ENCODE data around the gene SGCA.

GRCh38 chr17:50129728-50130558, 35.9 kb upstream of the SGCA start, which contains the start of gene SAMD14:
- no peak for TF ChIP-seq CTCF (IDR thresholded peaks at IDR 0.05; ENCODE audit: control extremely low read depth in 1 of 3, insufficient read depth in 1 of 3, low read depth in 1 of 3, low read length in 3 of 3)
- TF ChIP-seq POLR2A (IDR thresholded peaks at IDR 0.05; ENCODE audit: control extremely low read depth in 1 of 2, low read depth in 2 of 2, low read length in 2 of 2): no peak
- no peak for TF ChIP-seq TCF12 (IDR thresholded peaks at IDR 0.05; ENCODE audit: low read depth, low read length)
- no peak for TF ChIP-seq BRCA1 (IDR thresholded peaks at IDR 0.05; ENCODE audit: low read depth, low read length)
- no peak for TF ChIP-seq RAD21 (IDR thresholded peaks at IDR 0.05 in 1 of 2, conservative IDR thresholded peaks at IDR 0.05 in 1 of 2; ENCODE audit: low read depth in 2 of 2, low read length in 2 of 2)
- TF ChIP-seq GABPA (IDR thresholded peaks at IDR 0.05; ENCODE audit: borderline replicate concordance, insufficient read depth, low read length): no peak
